ENCODE results near the gene DIAPH1.

DIAPH1 gene

GRCh38 chr5:141517312-141517711 is 101.5 kb downstream of the DIAPH1 start:
- no peak for DNase-seq

DNA sequence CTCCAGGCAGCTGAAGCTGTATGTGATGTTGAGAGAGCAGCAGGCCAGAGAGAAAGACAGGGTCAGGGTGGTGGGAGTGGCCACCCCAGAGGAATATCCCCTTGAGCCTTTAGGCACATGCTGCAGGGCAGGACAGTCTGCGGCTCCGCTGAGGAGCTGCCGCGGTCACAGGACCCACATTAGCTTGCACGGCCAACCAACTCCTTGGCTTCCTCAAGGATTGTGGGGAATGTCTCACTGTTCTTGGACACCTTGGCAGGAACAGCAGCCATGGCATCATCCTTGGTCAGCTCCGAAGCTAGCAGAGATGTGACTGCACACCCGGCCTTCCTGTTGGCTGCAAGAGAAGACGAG is 102.2 kb downstream of the DIAPH1 start:
- DNase-seq, result no peak

- DNase-seq, result no peak
Observed at GRCh38 chr5:141515946-141516671, 102.7 kb downstream of the DIAPH1 start.

DNA sequence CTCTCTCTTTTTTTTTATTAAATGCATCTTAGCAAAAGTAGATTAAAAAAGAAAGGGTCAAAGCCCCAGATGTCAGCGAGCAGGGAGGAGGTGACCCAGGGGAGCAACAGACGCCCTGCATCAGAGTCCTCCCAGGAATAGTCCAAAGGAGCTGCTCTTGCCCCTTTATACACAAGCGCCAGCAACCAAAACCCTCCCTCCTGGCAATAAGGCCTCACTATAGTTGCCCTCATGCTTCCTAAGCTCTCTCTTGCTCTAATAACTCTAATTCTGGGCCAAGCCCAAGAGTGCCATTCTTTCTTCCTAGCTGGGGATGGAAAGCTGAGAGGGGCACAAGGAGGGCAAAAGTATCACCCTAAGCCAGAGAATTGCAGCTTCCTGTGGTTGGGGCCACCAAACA is 103.7 kb downstream of the DIAPH1 start:
- no peak for DNase-seq

DNA sequence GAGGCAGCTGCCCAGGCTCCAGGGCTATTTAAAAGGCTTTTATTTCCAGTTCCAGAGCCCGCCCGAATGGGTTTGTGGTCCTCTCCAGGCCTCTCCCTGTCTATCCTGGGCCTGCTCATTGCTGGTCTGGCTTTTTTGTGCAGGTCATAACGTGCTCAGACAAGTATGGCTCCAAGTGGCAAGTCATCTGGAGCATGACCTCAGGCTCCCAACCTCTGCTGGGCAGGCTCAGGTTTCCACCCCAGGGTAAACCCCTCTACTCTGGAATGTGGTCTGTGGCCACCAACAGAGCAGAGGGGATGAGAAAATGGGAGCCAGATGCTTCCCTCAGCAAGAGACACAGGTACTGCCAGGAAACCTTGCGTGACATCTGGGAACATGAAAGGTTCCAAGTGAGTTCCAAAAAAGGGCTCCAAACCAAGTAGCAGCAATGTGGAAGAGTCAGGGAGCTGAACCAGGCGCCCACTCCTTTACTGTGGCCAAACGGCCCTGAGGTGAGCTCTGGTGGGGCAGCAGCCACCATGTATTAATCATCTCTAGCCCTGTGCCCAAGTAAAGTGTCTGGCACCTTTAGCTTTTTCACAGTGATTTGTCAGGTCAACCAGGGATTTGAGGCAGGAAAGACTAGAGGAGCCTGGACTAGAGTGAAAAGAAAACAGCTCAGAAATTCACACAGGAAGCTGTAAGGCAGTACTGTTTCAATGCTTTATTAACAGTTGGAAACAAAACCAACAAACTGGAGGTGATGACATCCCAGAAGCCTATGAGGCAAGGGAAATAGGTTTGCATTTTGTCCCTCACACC is 104.3 kb downstream of the DIAPH1 start:
- no peak for DNase-seq

GRCh38 chr5:141513627-141514329 is 105.0 kb downstream of the DIAPH1 start:
- no peak for DNase-seq

DNA sequence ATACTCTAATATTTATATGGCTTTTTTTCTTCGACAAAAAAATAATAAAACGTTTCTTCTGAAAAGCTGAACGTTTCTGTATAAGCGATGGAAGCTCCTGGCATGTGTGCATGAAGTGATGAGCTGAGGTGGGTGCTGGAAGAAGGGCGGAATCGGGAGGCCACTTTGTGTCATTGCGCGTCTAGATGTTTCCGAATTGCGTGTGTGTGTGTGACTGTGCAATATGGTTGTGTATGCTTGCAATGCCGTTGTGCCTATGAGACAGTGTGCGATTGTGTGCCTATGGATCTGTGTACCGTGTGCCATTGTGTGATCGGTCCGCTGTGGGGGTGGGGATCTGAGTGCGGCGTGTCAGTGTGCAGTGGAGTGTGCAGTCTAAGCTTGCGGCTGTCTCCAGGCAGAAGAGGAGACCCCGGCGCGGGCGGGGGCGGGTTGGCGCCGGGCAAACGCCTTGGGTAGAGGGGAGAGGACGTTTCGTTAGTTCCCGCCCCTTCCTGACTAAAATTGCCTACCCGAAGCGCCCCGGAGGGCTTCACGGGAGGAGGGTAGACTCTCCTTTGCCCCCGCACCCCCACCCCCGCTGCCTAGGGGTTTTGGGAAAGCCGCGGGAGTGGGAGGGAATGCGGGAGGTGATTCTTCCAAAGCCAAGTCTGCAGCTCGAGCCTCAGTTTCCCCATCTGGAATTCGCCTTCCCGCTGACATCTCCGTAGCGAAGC is 105.7 kb downstream of the DIAPH1 start:
- DNase-seq, result no peak

DNA sequence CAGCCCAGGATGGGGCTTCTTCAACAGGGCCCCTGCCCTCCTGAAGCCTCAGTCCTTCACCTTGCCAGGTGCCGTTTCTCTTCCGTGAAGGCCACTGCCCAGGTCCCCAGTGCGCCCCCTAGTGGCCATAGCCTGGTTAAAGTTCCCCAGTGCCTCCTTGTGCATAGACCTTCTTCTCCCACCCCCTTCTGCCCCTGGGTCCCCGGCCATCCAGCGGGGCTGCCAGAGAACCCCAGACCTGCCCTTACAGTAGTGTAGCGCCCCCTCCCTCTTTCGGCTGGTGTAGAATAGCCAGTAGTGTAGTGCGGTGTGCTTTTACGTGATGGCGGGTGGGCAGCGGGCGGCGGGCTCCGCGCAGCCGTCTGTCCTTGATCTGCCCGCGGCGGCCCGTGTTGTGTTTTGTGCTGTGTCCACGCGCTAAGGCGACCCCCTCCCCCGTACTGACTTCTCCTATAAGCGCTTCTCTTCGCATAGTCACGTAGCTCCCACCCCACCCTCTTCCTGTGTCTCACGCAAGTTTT is 106.3 kb downstream of the DIAPH1 start:
- no peak for DNase-seq

- DNase-seq, result no peak
Observed at GRCh38 chr5:141511771-141512325, 107.0 kb downstream of the DIAPH1 start.

GRCh38 chr5:141510850-141511601 is 107.8 kb downstream of the DIAPH1 start:
- DNase-seq, result no peak

- no peak for DNase-seq
Observed at GRCh38 chr5:141510160-141510559, 108.6 kb downstream of the DIAPH1 start.

- no peak for DNase-seq
Observed at GRCh38 chr5:141508798-141509611, 109.8 kb downstream of the DIAPH1 start.

- DNase-seq, result no peak
Observed at GRCh38 chr5:141508440-141508797, 110.4 kb downstream of the DIAPH1 start.

- DNase-seq, result no peak
Observed at GRCh38 chr5:141507387-141508091, 111.3 kb downstream of the DIAPH1 start.

- DNase-seq, result no peak
Observed at GRCh38 chr5:141506381-141507155, 112.2 kb downstream of the DIAPH1 start.

DNA sequence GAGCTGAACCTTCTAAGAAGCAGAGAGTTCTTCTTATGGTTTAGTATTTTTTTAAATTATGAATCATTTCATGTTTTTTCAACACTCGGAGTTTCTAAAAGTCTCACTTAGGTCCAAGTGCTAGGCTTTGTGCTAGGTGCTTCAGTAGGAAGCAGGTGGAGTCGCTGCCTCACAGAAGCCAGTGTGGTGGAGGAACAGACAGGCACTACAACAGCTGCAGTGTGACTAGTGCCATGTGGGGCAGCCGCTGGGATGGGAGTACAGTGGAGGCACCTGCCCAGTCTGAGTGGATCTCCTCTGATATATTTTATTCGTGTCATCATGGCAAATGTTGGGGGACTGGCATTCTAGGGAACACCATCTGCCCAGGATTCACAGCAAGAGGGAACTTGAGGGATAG is 114.6 kb downstream of the DIAPH1 start:
- no peak for DNase-seq

- DNase-seq, result no peak
Observed at GRCh38 chr5:141503681-141504080, 115.1 kb downstream of the DIAPH1 start.

GRCh38 chr5:141501761-141502160 is 117.0 kb downstream of the DIAPH1 start:
- DNase-seq, result no peak

DNA sequence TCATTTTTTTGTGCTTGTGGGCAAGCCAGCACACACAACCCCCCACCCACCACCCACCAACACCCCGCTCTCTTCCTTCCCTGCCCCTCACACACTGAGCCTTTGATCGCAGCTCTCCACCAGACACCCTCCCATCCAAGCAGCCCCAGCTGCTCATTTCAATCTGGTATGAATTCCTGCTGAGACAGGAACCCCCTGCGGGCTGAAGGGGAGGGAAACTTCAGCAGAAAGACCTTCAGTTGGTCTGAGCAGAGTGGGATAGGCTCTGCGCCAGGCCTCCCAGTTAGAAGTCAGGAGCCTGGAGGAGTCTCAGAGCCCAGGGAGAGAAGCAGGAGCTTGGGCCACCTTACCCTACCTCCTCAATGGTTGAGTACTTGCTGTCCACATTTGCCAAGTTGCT is 122.8 kb downstream of the DIAPH1 start:
- no peak for DNase-seq

- no peak for DNase-seq
Observed at GRCh38 chr5:141495453-141495811, 123.4 kb downstream of the DIAPH1 start.

Measured in NCI-H1048 (cell line).